Ramos (cell line): ENCODE measurements around the gene CYP4F8.
"Not testable (repeated sequence)": the region's sequence is repeated elsewhere in the genome, so short reads cannot be mapped to it uniquely, and the experiment has no call there.

ENCODE experiments used
- in situ Hi-C: fragments of 300-500 bp; cut with MboI; formaldehyde crosslinking; loops from one replicate; pipeline ENCODE4 v1.14.3; 2022; ENCODE audit warnings: low sequenced_read_pairs; ENCODE audit not compliant: unreplicated experiment

Gene CYP4F8

DNA sequence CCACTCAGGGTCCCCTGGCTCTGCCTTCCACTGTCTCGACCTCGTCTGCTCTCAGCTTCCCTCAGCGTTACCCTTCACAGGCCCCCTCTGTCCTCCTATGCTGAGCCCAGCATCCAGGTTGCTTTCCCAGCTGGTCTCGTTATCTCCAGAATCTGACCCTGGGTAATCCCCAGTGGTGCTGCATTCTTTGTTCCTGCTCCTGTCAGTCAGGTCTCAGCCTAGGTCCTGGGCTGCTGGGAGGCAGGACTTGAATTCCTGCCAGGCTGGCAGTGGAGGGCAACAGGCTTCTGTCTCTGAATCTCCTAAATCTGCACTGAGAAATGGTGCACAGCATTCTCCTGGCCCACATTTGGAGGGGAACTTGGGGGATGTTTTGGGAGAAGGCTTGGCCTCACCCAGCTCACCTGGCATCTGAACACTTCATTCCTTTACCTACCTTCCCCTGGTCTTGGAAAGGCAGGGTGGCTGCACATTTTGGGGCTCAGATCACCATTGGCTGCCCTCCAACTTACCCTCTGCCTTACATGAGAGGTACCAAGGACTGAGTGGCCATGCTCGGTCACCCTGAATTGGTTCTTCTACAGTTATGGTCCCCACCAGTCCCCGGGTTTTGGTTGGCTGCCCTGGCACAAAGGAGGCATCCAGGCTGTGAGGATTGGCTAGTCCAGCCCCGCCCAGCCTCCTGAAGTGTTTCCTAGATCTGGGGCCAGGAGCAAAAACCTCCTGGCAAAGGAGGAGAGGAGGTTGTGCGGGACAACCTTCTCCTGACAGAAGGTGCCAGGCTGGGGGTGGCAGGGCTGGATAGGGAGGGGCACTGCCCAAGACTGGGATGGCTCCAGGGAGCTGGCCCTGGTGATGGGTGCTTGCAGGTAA, at the start of gene CYP4F8:
CYP4F8 (plus strand) TSS at position 712 of the 873 bp plus-strand sequence. CDS start 399 bp downstream, outside the sequence.
- in situ Hi-C loops = no loop called here

DNA sequence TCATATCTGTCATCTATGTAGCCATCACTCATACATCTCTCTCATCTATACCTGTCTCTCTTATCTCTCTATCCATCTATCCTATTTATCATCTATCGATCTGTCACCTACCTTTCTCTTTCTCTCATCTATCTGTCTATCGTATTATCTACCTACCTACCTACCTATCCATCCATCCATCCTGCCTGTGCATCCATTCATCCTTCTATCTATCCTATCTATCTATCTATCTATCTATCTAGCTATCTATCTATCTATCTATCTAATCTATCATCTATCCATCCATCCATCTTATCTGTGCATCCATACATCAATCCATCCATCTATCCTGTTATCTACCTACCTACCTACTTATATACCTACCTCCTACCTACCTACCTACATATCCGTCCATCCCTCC, 44.6 kb upstream of the CYP4F8 start:
- in situ Hi-C loops = no loop called here

- in situ Hi-C loops = no loop called here
Measured at GRCh38 chr19:15575406-15575805, 39.6 kb upstream of the CYP4F8 start.

GRCh38 chr19:15576526-15577156, 38.4 kb upstream of the CYP4F8 start:
- in situ Hi-C loops = no loop called here

DNA sequence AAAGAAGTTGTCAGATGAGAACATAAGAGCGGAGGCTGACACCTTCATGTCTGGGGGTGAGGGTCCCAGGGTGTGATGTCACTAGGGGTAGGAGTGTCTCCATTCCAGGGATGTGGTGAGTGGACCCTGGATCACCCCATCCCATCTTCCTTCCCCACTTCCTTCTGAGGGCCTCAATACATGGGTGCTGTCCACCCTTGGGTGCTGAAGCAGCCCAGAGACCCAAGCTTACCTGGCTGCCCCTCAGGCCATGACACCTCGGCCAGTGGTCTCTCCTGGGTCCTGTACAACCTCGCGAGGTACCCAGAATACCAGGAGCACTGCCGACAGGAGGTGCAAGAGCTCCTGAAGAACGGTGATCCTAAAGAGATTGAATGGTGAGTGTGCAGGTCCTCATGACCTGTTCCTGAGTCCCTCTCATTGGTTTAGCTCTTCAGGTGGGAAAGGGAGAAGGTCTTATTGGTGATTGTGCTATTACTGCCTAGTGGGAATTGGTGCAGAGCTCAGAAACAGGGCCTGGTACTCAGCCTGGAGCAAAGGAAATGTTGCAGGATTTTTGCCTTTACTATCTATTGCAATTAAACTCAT, 37.7 kb upstream of the CYP4F8 start:
- in situ Hi-C loops = no loop called here

- in situ Hi-C loops = no loop called here
Measured at GRCh38 chr19:15583346-15583745, 31.7 kb upstream of the CYP4F8 start.

GRCh38 chr19:15584095-15584494, 30.9 kb upstream of the CYP4F8 start:
- in situ Hi-C loops = no loop called here

- in situ Hi-C loops = no loop called here
Measured at GRCh38 chr19:15584541-15585115, 30.4 kb upstream of the CYP4F8 start.

DNA sequence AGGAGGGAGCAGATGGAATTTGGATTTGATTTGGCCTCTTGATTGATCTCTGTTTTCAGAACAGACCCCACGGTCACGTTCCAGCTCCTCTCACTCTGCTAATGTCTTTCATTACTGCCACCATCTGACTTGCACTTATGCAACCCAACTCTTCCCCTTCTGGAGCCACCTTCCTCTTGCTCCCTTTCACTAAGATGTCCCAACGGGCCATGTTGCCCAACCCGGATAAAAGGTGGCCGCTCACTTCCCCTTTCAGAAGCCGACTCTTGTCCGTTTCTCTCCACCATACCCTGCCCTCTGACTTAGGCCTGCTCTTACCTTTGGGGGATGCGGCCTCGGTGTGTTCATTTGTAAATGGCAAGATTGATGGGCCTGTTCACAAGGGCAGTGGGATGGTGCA, 27.4 kb upstream of the CYP4F8 start:
- in situ Hi-C loops = no loop called here

- in situ Hi-C loops = no loop called here
Measured at GRCh38 chr19:15588265-15588664, 26.8 kb upstream of the CYP4F8 start.

DNA sequence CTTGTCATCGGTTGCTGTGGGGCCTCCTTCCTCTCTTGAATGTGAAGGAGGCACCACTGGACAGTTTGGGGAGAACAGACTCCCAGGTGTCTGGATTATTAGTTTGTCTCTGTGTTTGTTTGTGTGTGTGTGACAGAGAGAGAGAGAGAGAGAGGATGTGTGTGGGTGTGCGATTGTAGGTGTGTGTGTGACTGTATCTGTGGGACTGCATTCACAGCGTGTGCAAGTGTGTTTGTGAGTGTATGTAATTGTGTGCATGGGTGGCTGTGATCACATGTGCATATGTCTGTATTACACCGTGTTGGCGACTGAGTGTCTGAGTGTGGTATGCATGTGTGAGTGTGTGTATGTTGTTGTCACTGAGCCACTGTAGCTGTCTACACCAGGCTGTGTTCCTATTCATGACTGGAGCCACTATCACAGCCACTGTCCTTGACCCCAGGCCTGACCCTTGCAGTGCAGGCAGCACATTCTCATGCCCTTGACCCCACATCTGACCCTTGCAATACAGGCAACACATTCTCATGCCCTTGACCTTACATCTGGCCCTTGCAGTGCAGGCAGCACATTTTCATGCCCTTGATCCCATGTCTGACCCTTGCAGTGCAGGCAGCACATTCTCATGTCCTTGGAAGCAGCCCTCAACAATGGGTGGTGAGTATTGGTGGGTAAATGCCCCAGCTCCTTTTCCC, 25.1 kb upstream of the CYP4F8 start:
- in situ Hi-C loops = no loop called here

- in situ Hi-C loops = no loop called here
Measured at GRCh38 chr19:15591796-15592195, 23.2 kb upstream of the CYP4F8 start.

DNA sequence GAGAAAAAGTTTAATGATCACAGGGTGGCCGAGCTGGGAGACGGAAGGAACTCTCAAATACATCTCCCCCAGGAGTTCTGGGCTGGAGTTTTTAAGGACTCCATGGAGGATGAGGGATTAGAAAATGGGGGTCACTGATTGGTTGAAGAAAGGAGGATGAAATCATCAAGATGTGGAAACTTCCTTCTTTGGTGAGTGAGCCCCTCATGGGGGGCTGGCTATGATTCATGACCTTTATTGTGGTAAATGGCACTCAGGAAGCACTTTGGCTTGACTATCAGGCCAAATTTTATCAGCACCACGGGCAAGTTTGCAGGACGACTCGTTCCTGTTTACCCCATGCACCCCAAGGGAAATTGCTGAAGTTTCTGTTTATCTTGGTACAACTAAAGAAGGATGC, 22.5 kb upstream of the CYP4F8 start:
- in situ Hi-C loops = not testable (repeated sequence)

GRCh38 chr19:15593766-15594165, 21.3 kb upstream of the CYP4F8 start:
- in situ Hi-C loops = not testable (repeated sequence)

DNA sequence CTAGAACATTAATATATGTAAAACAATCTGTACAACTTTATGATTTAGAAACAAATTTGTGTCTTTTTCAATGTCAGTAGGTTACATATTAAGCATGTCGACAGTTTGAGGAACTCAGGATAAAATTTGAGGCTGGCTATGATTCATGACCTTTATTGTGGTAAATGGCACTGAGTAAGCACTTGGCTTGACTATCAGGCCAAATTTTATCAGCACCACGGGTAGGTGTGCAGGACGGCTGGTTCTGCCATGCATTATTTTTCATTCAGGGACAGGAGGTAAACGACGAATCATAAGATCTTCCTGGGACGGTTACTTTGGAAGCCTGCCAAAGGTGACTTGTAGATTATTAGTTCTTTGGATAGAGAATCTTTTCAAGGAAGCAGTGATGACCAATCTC, 19.9 kb upstream of the CYP4F8 start:
- in situ Hi-C loops = no loop called here

- in situ Hi-C loops = not testable (repeated sequence)
Measured at GRCh38 chr19:15607978-15608925, 6.8 kb upstream of the CYP4F8 start.

GRCh38 chr19:15609261-15609660, 5.8 kb upstream of the CYP4F8 start:
- in situ Hi-C loops = no loop called here

GRCh38 chr19:15612342-15612741, 2.7 kb upstream of the CYP4F8 start:
- in situ Hi-C loops = no loop called here

- in situ Hi-C loops = no loop called here
Measured at GRCh38 chr19:15613338-15613737, 1.7 kb upstream of the CYP4F8 start.
